CD4-positive, alpha-beta T cell (primary cell): ENCODE data around the gene TESMIN. TPM values are rescaled to one million over a fixed set of nuclear protein-coding genes. Genes with fewer than 3 reads are reported as not detected.

ENCODE experiments used
- ATAC-seq: fragments of 200-7000 bp; cut with Tn5 transposase; one replicate; pipeline ENCODE4 v1.10.0; 2022; ENCODE audit warnings: mild to moderate bottlenecking; ENCODE audit not compliant: poor library complexity
- CTCF ChIA-PET: fragments of 350-600 bp; sonication (Branson Sonifier 250); formaldehyde crosslinking; loops from one replicate; lab custom pipeline; 2021; ENCODE audit warnings: antibody characterized with exemption, inconsistent platforms; lab: Charles Lee
- POLR2A ChIA-PET: fragments of 350-600 bp; sonication (Branson Sonifier 250); formaldehyde crosslinking; loops from one replicate; lab custom pipeline; 2021; ENCODE audit warnings: antibody characterized with exemption, inconsistent platforms; lab: Charles Lee
- DNase-seq, 14 experiments: peaks; one replicate each; pipeline ENCODE4 v3.0.0-alpha.2; 2013 to 2020; ENCODE audit warnings: mixed read lengths in 2 of 14
- H3K27ac ChIP-seq, 2 donors: one replicate each; pipeline versions ENCODE4 v1.5.1 to v1.7.0; 2013; ENCODE audit warnings: low read length in 2 of 2, low read depth in 1 of 2, mild to moderate bottlenecking in 1 of 2
- H3K27me3 ChIP-seq, 2 experiments: 1 replicate in 1 of 2; 2 replicates in 1 of 2; pipeline versions ENCODE4 v1.6.1 to v1.7.0; 2013; ENCODE audit warnings: low read length in 2 of 2, control low read depth in 1 of 2, mild to moderate bottlenecking in 1 of 2, moderate library complexity in 1 of 2; ENCODE audit not compliant: insufficient read depth in 2 of 2, control insufficient read depth in 1 of 2
- H3K36me3 ChIP-seq: one replicate; pipeline ENCODE4 v1.6.1; 2013; ENCODE audit warnings: low read length, control low read depth; ENCODE audit not compliant: insufficient read depth
- H3K4me1 ChIP-seq: one replicate; pipeline ENCODE4 v1.6.1; 2013; ENCODE audit warnings: low read length, control low read depth; ENCODE audit not compliant: insufficient read depth
- H3K4me3 ChIP-seq: one replicate; pipeline ENCODE4 v1.5.1; 2013; ENCODE audit warnings: mild to moderate bottlenecking, low read length, moderate library complexity
- H3K9me3 ChIP-seq, 2 experiments: 1 replicate in 1 of 2; 2 replicates in 1 of 2; pipeline versions ENCODE4 v1.6.1 to v1.7.0; 2013; ENCODE audit warnings: low read length in 2 of 2, mild to moderate bottlenecking in 2 of 2, control low read depth in 1 of 2, moderate library complexity in 1 of 2; ENCODE audit not compliant: control insufficient read depth in 1 of 2, insufficient read depth in 1 of 2
- H3K27ac Mint-ChIP-seq: one replicate; pipeline ENCODE4 v1.8.0; 2020; ENCODE audit warnings: mixed read lengths
- H3K27me3 Mint-ChIP-seq: one replicate; pipeline ENCODE4 v1.8.0; 2021; ENCODE audit warnings: mixed read lengths
- H3K36me3 Mint-ChIP-seq: one replicate; pipeline ENCODE4 v1.8.0; 2021; ENCODE audit warnings: low read depth, mixed read lengths
- H3K4me1 Mint-ChIP-seq: one replicate; pipeline ENCODE4 v1.8.0; 2021; ENCODE audit warnings: low read depth, mixed read lengths
- H3K4me3 Mint-ChIP-seq: one replicate; pipeline ENCODE4 v1.8.0; 2020; ENCODE audit warnings: mild to moderate bottlenecking, mixed read lengths
- H3K9me3 Mint-ChIP-seq: one replicate; pipeline ENCODE4 v1.8.0; 2020; ENCODE audit warnings: mixed read lengths
- CTCF ChIP-seq: fragments of 200-600 bp; IDR thresholded peaks from one replicate; pipeline ENCODE4 v1.8.0; 2022; ENCODE audit warnings: antibody characterized with exemption, mild to moderate bottlenecking
- intact Hi-C, 2 experiments: fragments of 100-400 bp; cut with DNase I in 1 of 2; cut with micrococcal nuclease in 1 of 2; formaldehyde crosslinking; loops; one replicate each; pipeline versions ENCODE4 v1.15.1 to v1.9.0; 2023 to 2025; cut with DNase I, micrococcal nuclease
- total RNA-seq, 174 experiments: library from RNA in 2 of 174; stranded (reverse) in 2 of 174; gene quantifications; one replicate each; pipeline ENCODE4 v1.2.3 and lab custom pipeline; 2021 to 2026

TESMIN gene
- total RNA-seq, 2 experiments from 2014 or later, result 3.7 to 4.3 TPM

GRCh38 chr11:68782711-68783110 lies 31.4 kb upstream of the TESMIN start:
- DNase-seq, result no peak
- H3K9me3 Mint-ChIP-seq, result no peaks in the 10 kb centered on the region
- intact Hi-C loops, result no loop called here
- no peaks in the 10 kb centered on the region for H3K27me3 ChIP-seq
- H3K4me1 Mint-ChIP-seq, result no peaks in the 10 kb centered on the region
- peaks cover 65% of the 10 kb centered on the region for H3K36me3 Mint-ChIP-seq
- H3K36me3 ChIP-seq, result peaks cover 51% of the 10 kb centered on the region
- TF ChIP-seq CTCF, result no peak
- ATAC-seq, result no peak
- no peak overlapping the region for H3K27ac ChIP-seq
- no peak overlapping the region for H3K4me3 Mint-ChIP-seq
- POLR2A ChIA-PET, result no interaction called here
- H3K27ac Mint-ChIP-seq, result no peak overlapping the region
- no peak overlapping the region for H3K4me3 ChIP-seq
- no peaks in the 10 kb centered on the region for H3K27me3 Mint-ChIP-seq
- no peaks in the 10 kb centered on the region for H3K9me3 ChIP-seq
- no peaks in the 10 kb centered on the region for H3K4me1 ChIP-seq
- CTCF ChIA-PET, result no interaction called here

- no peak overlapping the region for H3K4me3 ChIP-seq
- H3K36me3 Mint-ChIP-seq, result peaks cover 82% of the 10 kb centered on the region
- no peak for TF ChIP-seq CTCF
- no peaks in the 10 kb centered on the region for H3K9me3 Mint-ChIP-seq
- no peaks in the 10 kb centered on the region for H3K4me1 ChIP-seq
- CTCF ChIA-PET, result no interaction called here
- intact Hi-C loops, result no loop called here
- no peak for ATAC-seq
- no peak overlapping the region for H3K4me3 Mint-ChIP-seq
- H3K36me3 ChIP-seq, result peaks cover 60% of the 10 kb centered on the region
- H3K27me3 ChIP-seq, result no peaks in the 10 kb centered on the region
- H3K27ac ChIP-seq, result no peak overlapping the region
- H3K27me3 Mint-ChIP-seq, result no peaks in the 10 kb centered on the region
- no peaks in the 10 kb centered on the region for H3K4me1 Mint-ChIP-seq
- POLR2A ChIA-PET, result no interaction called here
- no peak overlapping the region for H3K27ac Mint-ChIP-seq
- H3K9me3 ChIP-seq, result no peaks in the 10 kb centered on the region
- DNase-seq, result no peak
Measured at GRCh38 chr11:68780829-68781228, 29.5 kb upstream of the TESMIN start.

GRCh38 chr11:68778205-68778604 lies 26.9 kb upstream of the TESMIN start:
- H3K4me3 ChIP-seq, result no peak overlapping the region
- Mint-ChIP-seq H3K4me3 (no peak overlapping the region), H3K27ac (no peak overlapping the region), H3K36me3 (peaks cover 90% of the 10 kb centered on the region), H3K27me3 (no peaks in the 10 kb centered on the region), H3K4me1 (no peaks in the 10 kb centered on the region), H3K9me3 (no peaks in the 10 kb centered on the region)
- H3K9me3 ChIP-seq, result no peaks in the 10 kb centered on the region
- POLR2A ChIA-PET, result no interaction called here
- H3K27me3 ChIP-seq, result no peaks in the 10 kb centered on the region
- no peak overlapping the region for H3K27ac ChIP-seq
- ATAC-seq (no peak), DNase-seq (no peak)
- H3K36me3 ChIP-seq, result peaks cover 68% of the 10 kb centered on the region
- CTCF ChIA-PET, result no interaction called here
- intact Hi-C loops, result no loop called here
- H3K4me1 ChIP-seq, result no peaks in the 10 kb centered on the region
- no peak for TF ChIP-seq CTCF
